GM18517 (cell line): ENCODE results near the gene CDKN1A.

ENCODE experiments used
- ATAC-seq: cut with Tn5 transposase; IDR thresholded peaks from one replicate; pipeline ENCODE4 v1.9.1; 2021; ENCODE audit warnings: mild to moderate bottlenecking, moderate library complexity; ENCODE audit not compliant: unreplicated experiment

CDKN1A gene

GRCh38 chr6:36677059-36677749 is 1.3 kb upstream of the CDKN1A start:
- ATAC-seq, result no peak

DNA sequence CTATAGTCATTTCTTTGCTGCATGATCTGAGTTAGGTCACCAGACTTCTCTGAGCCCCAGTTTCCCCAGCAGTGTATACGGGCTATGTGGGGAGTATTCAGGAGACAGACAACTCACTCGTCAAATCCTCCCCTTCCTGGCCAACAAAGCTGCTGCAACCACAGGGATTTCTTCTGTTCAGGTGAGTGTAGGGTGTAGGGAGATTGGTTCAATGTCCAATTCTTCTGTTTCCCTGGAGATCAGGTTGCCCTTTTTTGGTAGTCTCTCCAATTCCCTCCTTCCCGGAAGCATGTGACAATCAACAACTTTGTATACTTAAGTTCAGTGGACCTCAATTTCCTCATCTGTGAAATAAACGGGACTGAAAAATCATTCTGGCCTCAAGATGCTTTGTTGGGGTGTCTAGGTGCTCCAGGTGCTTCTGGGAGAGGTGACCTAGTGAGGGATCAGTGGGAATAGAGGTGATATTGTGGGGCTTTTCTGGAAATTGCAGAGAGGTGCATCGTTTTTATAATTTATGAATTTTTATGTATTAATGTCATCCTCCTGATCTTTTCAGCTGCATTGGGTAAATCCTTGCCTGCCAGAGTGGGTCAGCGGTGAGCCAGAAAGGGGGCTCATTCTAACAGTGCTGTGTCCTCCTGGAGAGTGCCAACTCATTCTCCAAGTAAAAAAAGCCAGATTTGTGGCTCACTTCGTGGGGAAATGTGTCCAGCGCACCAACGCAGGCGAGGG is 594 bp upstream of the CDKN1A start:
- ATAC-seq, result no peak

- no peak for ATAC-seq
These were observed 724 bp downstream of the CDKN1A start for GRCh38 chr6:36679043-36679833.

DNA sequence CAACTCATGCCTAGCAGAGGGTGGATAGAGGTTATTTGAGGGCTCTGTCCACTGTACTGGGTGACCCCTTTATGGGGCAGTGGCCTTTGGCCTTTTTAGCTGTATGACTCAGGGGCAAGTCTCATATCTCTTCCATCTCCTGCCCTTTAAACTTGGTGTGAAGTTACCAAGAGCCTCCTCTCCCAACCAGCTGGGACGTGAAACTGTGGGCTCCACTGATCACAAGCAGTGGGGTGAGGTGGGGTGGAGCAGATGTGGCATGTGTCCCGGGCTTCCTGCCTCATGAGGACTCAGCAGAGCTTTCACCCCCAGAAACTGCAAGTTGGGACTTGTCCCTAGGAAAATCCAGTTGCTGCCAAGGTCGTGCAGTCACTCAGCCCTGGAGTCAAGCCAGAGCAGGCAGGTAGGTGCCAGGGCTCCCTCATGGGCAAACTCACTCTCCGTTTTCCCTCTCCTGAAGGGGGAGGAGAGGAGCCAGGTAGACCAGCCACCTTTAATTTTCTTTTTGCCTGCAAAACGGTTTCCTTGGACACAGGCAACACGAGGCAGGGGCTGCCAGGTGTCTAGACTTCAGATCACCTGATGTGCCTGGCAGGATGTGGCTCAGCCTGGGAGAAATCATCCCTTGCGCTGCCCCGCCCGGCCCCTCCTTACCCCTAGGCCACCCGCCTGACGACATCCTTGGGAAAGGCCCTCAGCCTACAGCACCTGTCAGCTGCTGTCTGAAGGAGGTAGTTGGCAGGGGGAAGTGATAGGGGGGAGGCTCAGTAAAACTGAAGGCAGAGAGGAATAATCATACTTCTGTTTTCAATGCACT is 4.0 kb downstream of the CDKN1A start:
- peak; percentile 28 for ATAC-seq

- ATAC-seq, result no peak
These were observed 4.7 kb downstream of the CDKN1A start for GRCh38 chr6:36683145-36683655.

- ATAC-seq, result no peak
These were observed 5.3 kb downstream of the CDKN1A start for GRCh38 chr6:36683656-36684446.

GRCh38 chr6:36684447-36684812 is 5.9 kb downstream of the CDKN1A start:
- no peak for ATAC-seq

GRCh38 chr6:36685166-36685924 is 6.8 kb downstream of the CDKN1A start:
- no peak for ATAC-seq

GRCh38 chr6:36685926-36686667 is 7.6 kb downstream of the CDKN1A start:
- ATAC-seq, result no peak

DNA sequence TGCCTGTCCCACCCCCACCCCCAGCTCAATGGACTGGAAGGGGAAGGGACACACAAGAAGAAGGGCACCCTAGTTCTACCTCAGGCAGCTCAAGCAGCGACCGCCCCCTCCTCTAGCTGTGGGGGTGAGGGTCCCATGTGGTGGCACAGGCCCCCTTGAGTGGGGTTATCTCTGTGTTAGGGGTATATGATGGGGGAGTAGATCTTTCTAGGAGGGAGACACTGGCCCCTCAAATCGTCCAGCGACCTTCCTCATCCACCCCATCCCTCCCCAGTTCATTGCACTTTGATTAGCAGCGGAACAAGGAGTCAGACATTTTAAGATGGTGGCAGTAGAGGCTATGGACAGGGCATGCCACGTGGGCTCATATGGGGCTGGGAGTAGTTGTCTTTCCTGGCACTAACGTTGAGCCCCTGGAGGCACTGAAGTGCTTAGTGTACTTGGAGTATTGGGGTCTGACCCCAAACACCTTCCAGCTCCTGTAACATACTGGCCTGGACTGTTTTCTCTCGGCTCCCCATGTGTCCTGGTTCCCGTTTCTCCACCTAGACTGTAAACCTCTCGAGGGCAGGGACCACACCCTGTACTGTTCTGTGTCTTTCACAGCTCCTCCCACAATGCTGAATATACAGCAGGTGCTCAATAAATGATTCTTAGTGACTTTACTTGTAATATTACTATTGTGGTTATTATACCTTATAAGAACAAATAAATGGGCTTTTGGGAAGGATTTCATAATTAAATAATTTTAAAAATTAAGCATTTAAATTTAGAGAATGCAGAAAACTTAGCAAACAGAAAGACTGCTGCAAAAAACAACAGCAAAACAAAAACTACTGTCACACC is 8.4 kb downstream of the CDKN1A start:
- ATAC-seq, result no peak

- no peak for ATAC-seq
These were observed 9.7 kb downstream of the CDKN1A start for GRCh38 chr6:36688063-36688738.

DNA sequence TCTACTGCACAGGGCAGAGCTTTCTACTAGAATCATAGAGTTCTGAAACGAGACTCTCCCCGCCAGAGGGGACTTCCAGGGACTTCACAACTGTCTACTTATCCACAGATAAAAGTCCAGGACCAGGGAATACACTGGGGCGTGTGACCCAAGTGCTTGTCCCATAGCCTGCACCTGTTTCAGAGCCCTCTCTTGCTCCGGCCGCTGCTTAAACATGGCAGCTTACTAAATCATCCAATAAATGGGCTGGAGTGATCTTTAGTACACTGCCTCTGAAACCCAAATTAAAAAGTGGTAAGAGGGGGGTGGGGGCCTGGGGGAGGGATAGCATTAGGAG is 10.2 kb downstream of the CDKN1A start:
- no peak for ATAC-seq

- ATAC-seq, result no peak
These were observed 12.5 kb downstream of the CDKN1A start for GRCh38 chr6:36691011-36691410.

DNA sequence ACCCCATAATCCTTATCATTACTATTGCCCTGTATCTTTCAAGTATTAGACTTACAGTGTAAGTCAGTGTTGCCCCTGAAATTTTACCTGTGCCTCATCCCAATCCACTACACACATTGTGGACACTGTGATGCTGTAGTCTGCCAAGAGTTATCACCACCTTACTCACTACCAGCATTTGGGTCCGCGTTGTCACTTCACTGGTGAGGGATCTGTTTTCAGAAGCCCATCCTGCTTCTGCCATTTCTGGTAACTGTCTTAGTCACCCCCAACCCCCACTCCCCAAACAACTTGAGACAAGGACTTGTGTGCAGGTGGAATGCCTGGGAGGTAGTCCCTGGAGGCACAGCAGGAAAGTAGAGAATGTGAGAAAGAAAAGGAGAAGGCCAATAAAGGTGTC is 13.1 kb downstream of the CDKN1A start:
- ATAC-seq, result no peak

DNA sequence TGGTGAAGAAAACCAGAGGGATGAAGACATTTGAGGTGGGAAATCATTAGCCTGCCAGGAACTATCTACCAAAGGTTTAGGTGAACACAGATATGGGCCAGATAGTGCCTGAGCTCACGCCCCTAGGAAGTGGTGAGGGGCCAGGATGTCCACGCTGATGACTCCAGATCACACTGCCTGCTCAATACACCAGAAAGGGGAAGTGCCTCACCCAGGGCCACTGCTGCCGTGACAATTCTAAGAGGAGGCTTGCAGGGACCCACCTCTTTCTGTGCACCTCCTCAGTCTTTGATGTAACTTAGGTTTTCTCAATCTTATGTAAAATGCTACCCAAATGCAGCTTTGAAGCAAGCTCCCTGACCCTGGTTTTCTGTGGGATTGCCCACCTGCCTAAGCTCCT is 13.7 kb downstream of the CDKN1A start:
- no peak for ATAC-seq

DNA sequence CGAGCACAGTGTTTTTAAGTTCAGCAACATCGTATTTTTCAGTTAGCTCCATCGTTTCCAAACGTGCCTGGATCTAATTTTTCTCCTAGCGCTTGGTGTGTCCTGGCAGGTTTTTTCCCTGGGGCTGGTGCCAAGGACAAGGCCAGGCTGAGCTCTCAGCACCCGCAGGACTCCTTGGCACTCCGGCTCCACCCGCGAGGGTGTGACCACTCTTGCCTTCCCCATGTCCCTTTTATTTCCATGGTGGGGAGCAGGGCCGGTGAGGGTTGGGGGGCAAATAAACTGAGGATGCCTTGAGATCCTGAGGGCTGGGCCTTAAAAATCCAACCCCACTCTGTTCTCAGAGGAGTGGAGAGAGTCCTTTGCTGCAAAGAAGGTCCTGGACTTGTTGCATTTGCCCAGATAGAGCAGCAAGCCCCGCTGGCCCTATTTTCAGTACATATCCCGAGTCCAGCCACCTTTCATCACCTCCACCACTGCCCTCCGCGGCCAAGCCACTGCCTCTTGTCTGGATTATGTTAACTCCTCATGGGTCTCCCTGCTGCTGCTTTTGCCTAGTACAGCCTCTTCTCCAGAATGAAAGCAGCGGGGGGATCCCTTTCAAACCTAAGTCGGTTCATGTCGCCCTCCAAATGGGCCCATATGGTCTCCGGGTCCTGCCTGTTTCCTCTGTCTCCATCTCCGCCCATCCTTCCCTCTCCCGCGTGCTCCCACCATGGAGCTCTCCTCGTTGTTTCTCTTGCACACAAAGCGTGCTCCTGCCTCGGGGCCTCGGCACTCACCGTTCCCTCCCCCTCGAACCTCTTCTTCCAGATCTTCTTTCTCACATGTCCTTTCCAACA is 14.6 kb downstream of the CDKN1A start:
- no peak for ATAC-seq
